Measurements from ENCODE around the gene PCDHB7. TPM values are rescaled to one million over a fixed set of nuclear protein-coding genes. Genes with fewer than 3 reads are reported as not detected.
"Not testable (repeated sequence)": the region's sequence is repeated elsewhere in the genome, so short reads cannot be mapped to it uniquely, and the experiment has no call there.

PCDHB7 gene
- under 1 TPM; 0.42 to 0.75 TPM for total RNA-seq
- 0.46 TPM for polyA plus RNA-seq (2013, experiment 1 of 2)
- 0.37 TPM for polyA plus RNA-seq (2013, experiment 2 of 2)
- long read RNA-seq, experiment 1, partial matches to known transcripts = 0 of 1 reads
- long read RNA-seq, experiment 1, other reads (novel, unspliced or antisense) = 0 of 1 reads
- long read RNA-seq, experiment 2, transcript PCDHB7-201 (1 exons, 3,765 nt) = major isoform, 5 of 5 reads
- long read RNA-seq, experiment 2, partial matches to known transcripts = 0 of 5 reads
- long read RNA-seq, experiment 2, other reads (novel, unspliced or antisense) = 0 of 5 reads
- long read RNA-seq, experiment 3, transcript PCDHB7-201 (1 exons, 3,765 nt) = major isoform, 5 of 5 reads
- long read RNA-seq, experiment 3, partial matches to known transcripts = 0 of 5 reads
- long read RNA-seq, experiment 3, other reads (novel, unspliced or antisense) = 0 of 5 reads
- long read RNA-seq, experiment 4 = 0 reads

DNA sequence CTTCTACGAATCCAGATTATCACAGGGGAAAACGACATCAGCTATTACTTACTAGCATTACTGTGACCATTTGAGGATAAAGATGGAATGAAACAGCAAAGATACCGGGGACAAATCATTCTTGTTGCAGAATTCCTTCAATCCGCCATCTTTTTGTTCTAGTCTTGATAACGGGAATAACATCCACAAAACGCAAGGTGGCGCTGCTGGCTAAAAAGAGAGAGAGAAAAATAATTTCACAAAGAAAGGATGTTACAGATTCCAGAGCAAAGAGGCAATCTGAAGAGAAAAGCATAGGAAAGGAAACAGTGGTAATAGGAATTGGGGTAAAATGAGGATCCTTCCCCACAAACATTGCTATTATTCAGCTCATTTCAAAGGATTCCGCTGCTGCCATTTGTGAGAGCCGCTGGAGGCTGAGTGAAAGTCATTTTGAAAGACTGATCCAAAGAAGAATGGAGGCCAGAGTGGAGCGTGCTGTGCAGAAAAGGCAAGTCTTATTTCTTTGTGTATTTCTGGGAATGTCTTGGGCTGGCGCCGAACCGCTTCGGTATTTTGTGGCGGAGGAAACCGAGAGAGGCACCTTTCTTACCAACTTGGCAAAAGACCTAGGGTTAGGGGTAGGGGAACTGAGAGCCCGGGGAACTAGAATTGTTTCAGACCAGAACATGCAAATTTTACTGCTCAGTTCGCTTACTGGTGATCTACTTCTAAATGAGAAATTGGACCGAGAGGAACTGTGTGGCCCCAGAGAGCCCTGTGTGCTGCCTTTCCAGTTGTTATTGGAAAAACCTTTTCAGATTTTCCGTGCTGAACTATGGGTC, at the start of gene PCDHB7:
Gene PCDHB7, plus strand, starts transcription at position 264 of the 824 bp plus-strand sequence. Its CDS starts 192 bp downstream, at position 456.
- Histone ChIP-seq H3K4me3 (ENCODE audit: low read length) (no peak within 1 kb of the TSS), H3K36me3 (ENCODE audit: control insufficient read depth, insufficient read depth, low read length) (no peaks in the 10 kb centered on the region), H3K27me3 (ENCODE audit: control insufficient read depth, insufficient read depth, low read length, poor library complexity, severe bottlenecking) (no peaks in the 10 kb centered on the region), H3K9ac (ENCODE audit: extremely low read depth, low read length, poor library complexity, severe bottlenecking) (no peak within 1 kb of the TSS), H3K9me3 (ENCODE audit: control insufficient read depth, low read length) (peaks cover 9% of the 10 kb centered on the region), H3K27ac (ENCODE audit: low read depth, low read length) (no peak within 1 kb of the TSS), H3K4me1 (ENCODE audit: control insufficient read depth, insufficient read depth, low read length) (no peaks in the 10 kb centered on the region)
- Mint-ChIP-seq H3K27me3 (ENCODE audit: insufficient read depth) (no peaks in the 10 kb centered on the region), H3K27ac (no peak within 1 kb of the TSS), H3K9me3 (peaks cover 22% of the 10 kb centered on the region), H3K4me3 (no peak within 1 kb of the TSS), H3K36me3 (ENCODE audit: low read depth) (no peaks in the 10 kb centered on the region), H3K4me1 (no peaks in the 10 kb centered on the region)
- 75 to 81% methylated on average over 17 to 20 of the region's 20 CpGs for WGBS, 2 experiments (ENCODE audit: insufficient coverage in 1 of 2, insufficient read length in 1 of 2)
- peak; percentile 82 for DNase-seq
- TF ChIP-seq, protein P1, sequence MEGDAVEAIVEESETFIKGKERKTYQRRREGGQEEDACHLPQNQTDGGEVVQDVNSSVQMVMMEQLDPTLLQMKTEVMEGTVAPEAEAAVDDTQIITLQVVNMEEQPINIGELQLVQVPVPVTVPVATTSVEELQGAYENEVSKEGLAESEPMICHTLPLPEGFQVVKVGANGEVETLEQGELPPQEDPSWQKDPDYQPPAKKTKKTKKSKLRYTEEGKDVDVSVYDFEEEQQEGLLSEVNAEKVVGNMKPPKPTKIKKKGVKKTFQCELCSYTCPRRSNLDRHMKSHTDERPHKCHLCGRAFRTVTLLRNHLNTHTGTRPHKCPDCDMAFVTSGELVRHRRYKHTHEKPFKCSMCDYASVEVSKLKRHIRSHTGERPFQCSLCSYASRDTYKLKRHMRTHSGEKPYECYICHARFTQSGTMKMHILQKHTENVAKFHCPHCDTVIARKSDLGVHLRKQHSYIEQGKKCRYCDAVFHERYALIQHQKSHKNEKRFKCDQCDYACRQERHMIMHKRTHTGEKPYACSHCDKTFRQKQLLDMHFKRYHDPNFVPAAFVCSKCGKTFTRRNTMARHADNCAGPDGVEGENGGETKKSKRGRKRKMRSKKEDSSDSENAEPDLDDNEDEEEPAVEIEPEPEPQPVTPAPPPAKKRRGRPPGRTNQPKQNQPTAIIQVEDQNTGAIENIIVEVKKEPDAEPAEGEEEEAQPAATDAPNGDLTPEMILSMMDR (conservative IDR thresholded peaks at IDR 0.05) = peak; percentile 89

DNA sequence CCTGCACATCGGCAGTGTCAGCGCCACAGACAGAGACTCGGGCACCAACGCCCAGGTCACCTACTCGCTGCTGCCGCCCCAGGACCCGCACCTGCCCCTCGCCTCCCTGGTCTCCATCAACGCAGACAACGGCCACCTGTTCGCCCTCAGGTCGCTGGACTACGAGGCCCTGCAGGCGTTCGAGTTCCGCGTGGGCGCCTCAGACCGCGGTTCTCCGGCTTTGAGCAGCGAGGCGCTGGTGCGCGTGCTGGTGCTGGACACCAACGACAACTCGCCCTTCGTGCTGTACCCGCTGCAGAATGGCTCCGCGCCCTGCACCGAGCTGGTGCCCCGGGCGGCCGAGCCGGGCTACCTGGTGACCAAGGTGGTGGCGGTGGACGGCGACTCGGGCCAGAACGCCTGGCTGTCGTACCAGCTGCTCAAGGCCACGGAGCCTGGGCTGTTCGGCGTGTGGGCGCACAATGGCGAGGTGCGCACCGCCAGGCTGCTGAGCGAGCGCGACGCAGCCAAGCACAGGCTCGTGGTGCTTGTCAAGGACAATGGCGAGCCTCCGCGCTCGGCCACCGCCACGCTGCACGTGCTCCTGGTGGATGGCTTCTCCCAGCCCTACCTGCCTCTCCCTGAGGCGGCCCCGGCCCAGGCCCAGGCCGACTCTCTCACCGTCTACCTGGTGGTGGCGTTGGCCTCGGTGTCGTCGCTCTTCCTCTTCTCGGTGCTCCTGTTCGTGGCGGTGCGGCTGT, 48.9 kb upstream of the PCDHB7 start:
- peaks cover 14% of the 10 kb centered on the region for H3K36me3 Mint-ChIP-seq (ENCODE audit: low read depth)
- not testable (repeated sequence) for H3K4me3 ChIP-seq (ENCODE audit: low read length); H3K27ac ChIP-seq (ENCODE audit: low read depth, low read length); H3K4me1 ChIP-seq (ENCODE audit: control insufficient read depth, insufficient read depth, low read length); DNase-seq; H3K4me1 Mint-ChIP-seq; H3K27me3 ChIP-seq (ENCODE audit: control insufficient read depth, insufficient read depth, low read length, poor library complexity, severe bottlenecking); H3K27me3 Mint-ChIP-seq (ENCODE audit: insufficient read depth); H3K9me3 ChIP-seq (ENCODE audit: control insufficient read depth, low read length); H3K27ac Mint-ChIP-seq; H3K36me3 ChIP-seq (ENCODE audit: control insufficient read depth, insufficient read depth, low read length); H3K9ac ChIP-seq (ENCODE audit: extremely low read depth, low read length, poor library complexity, severe bottlenecking); H3K4me3 Mint-ChIP-seq
- H3K9me3 Mint-ChIP-seq = peaks cover 14% of the 10 kb centered on the region
- 91 to 95% methylated on average over 11 to 53 of the region's 73 CpGs for WGBS, 2 experiments (ENCODE audit: insufficient coverage in 1 of 2, insufficient read length in 1 of 2)

DNA sequence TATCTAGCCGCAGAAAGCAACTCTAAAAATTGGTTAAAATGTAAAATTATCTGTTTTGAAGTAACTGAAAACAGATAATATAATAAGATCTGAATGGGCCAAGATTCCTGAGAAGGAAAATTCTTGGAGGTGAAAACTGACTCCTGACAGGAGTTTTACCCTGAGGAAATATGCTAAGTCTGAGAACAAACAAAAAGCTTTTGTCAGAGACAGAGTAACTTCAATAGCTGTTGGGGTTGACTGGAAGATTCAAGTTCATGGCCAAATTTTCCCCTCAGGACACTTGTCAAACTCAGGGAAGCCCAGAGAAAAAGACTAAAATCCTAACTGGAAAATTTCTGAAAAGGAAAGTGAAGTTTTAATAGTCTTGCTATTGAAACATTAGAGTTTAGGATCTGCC, 45.1 kb upstream of the PCDHB7 start:
- Mint-ChIP-seq H3K4me1 (peaks cover 9% of the 10 kb centered on the region), H3K9me3 (peaks cover 17% of the 10 kb centered on the region), H3K27me3 (ENCODE audit: insufficient read depth) (peaks cover 2% of the 10 kb centered on the region), H3K4me3 (no peak overlapping the region), H3K27ac (no peak overlapping the region), H3K36me3 (ENCODE audit: low read depth) (peaks cover 14% of the 10 kb centered on the region)
- peaks cover 4% of the 10 kb centered on the region for H3K4me1 ChIP-seq (ENCODE audit: control insufficient read depth, insufficient read depth, low read length)
- no peak for DNase-seq
- peak overlapping the region; percentile 59 for H3K4me3 ChIP-seq (ENCODE audit: low read length)
- H3K9me3 ChIP-seq (ENCODE audit: control insufficient read depth, low read length) = peaks cover 8% of the 10 kb centered on the region
- H3K9ac ChIP-seq (ENCODE audit: extremely low read depth, low read length, poor library complexity, severe bottlenecking) = no peak overlapping the region
- no peaks in the 10 kb centered on the region for H3K27me3 ChIP-seq (ENCODE audit: control insufficient read depth, insufficient read depth, low read length, poor library complexity, severe bottlenecking)
- TF ChIP-seq, protein P1 (conservative IDR thresholded peaks at IDR 0.05) = no peak
- WGBS, 2 experiments (ENCODE audit: insufficient coverage in 1 of 2, insufficient read length in 1 of 2) = 88 to 90% methylated on average over 1 of the region's 1 CpG
- H3K36me3 ChIP-seq (ENCODE audit: control insufficient read depth, insufficient read depth, low read length) = no peaks in the 10 kb centered on the region
- H3K27ac ChIP-seq (ENCODE audit: low read depth, low read length) = no peak overlapping the region
